ENCODE measurements around the gene COL6A5.
"Not testable (repeated sequence)": the region's sequence is repeated elsewhere in the genome, so short reads cannot be mapped to it uniquely, and the experiment has no call there.

COL6A5 gene

GRCh38 chr3:130380398-130380797, 34.9 kb downstream of the COL6A5 start:
- Histone ChIP-seq H3K4me3 (no peak overlapping the region), H3K27ac (no peak overlapping the region)

GRCh38 chr3:130383424-130383823, 38.0 kb downstream of the COL6A5 start:
- Histone ChIP-seq H3K27ac (no peak overlapping the region), H3K4me3 (no peak overlapping the region)

- Histone ChIP-seq H3K27ac (no peak overlapping the region), H3K4me3 (no peak overlapping the region)
Measured at GRCh38 chr3:130384476-130385025, 39.1 kb downstream of the COL6A5 start.

GRCh38 chr3:130386604-130387263, 41.3 kb downstream of the COL6A5 start:
- Histone ChIP-seq H3K27ac (no peak overlapping the region), H3K4me3 (no peak overlapping the region)

GRCh38 chr3:130389743-130390478, 44.4 kb downstream of the COL6A5 start:
- no peak overlapping the region for H3K4me3 ChIP-seq
- no peak overlapping the region for H3K27ac ChIP-seq

GRCh38 chr3:130392266-130392665, 46.8 kb downstream of the COL6A5 start:
- Histone ChIP-seq H3K4me3 (no peak overlapping the region), H3K27ac (no peak overlapping the region)

- H3K4me3 ChIP-seq, result no peak overlapping the region
- H3K27ac ChIP-seq, result no peak overlapping the region
Measured at GRCh38 chr3:130393594-130393993, 48.1 kb downstream of the COL6A5 start.

GRCh38 chr3:130395331-130395730, 49.9 kb downstream of the COL6A5 start:
- no peak overlapping the region for H3K4me3 ChIP-seq
- no peak overlapping the region for H3K27ac ChIP-seq

GRCh38 chr3:130395916-130396315, 50.4 kb downstream of the COL6A5 start:
- H3K27ac ChIP-seq, result no peak overlapping the region
- H3K4me3 ChIP-seq, result no peak overlapping the region

GRCh38 chr3:130404401-130404800, 58.9 kb downstream of the COL6A5 start:
- no peak overlapping the region for H3K27ac ChIP-seq
- H3K4me3 ChIP-seq, result no peak overlapping the region

GRCh38 chr3:130405956-130406355, 60.5 kb downstream of the COL6A5 start:
- Histone ChIP-seq H3K27ac (no peak overlapping the region), H3K4me3 (no peak overlapping the region)

- H3K4me3 ChIP-seq, H3K27ac ChIP-seq: not testable (repeated sequence)
Measured at GRCh38 chr3:130408253-130408652, 62.8 kb downstream of the COL6A5 start.

GRCh38 chr3:130411320-130411719, 65.8 kb downstream of the COL6A5 start:
- no peak overlapping the region for H3K4me3 ChIP-seq

GRCh38 chr3:130412991-130413560, 67.6 kb downstream of the COL6A5 start:
- no peak overlapping the region for H3K27ac ChIP-seq
- no peak overlapping the region for H3K4me3 ChIP-seq

More at GRCh38 chr3:130411320-130411719, 65.8 kb downstream of the COL6A5 start:
- H3K27ac ChIP-seq, result no peak overlapping the region

GRCh38 chr3:130414457-130414856, 69.0 kb downstream of the COL6A5 start:
- Histone ChIP-seq H3K27ac (no peak overlapping the region), H3K4me3 (no peak overlapping the region)

GRCh38 chr3:130420466-130420865, 75.0 kb downstream of the COL6A5 start:
- H3K27ac ChIP-seq, result no peak overlapping the region
- no peak overlapping the region for H3K4me3 ChIP-seq

GRCh38 chr3:130423064-130423463, 77.6 kb downstream of the COL6A5 start:
- H3K27ac ChIP-seq, result no peak overlapping the region

GRCh38 chr3:130424837-130425236, 79.4 kb downstream of the COL6A5 start:
- no peak overlapping the region for H3K27ac ChIP-seq
- H3K4me3 ChIP-seq, result no peak overlapping the region

More at GRCh38 chr3:130423064-130423463, 77.6 kb downstream of the COL6A5 start:
- H3K4me3 ChIP-seq, result no peak overlapping the region

- Histone ChIP-seq H3K4me3 (no peak overlapping the region), H3K27ac (no peak overlapping the region)
Measured at GRCh38 chr3:130425484-130425883, 80.0 kb downstream of the COL6A5 start.

- Histone ChIP-seq H3K4me3 (no peak overlapping the region), H3K27ac (peak overlapping the region in 1 of 21 experiments; percentile 15)
Measured at GRCh38 chr3:130426206-130426605, 80.7 kb downstream of the COL6A5 start.

Data from skin epidermis (tissue), 12 donors.